Measurements from ENCODE around the gene CHCHD3. TPM values are rescaled to one million over a fixed set of nuclear protein-coding genes. Genes with fewer than 3 reads are reported as not detected.
"Not testable (repeated sequence)": the region's sequence is repeated elsewhere in the genome, so short reads cannot be mapped to it uniquely, and the experiment has no call there.

Gene CHCHD3
- total RNA-seq, 2 donors from 2014 or later, result 88.3 to 154 TPM

- Histone ChIP-seq H3K9me3 (no peaks in the 10 kb centered on the region), H3K36me3 (no peaks in the 10 kb centered on the region), H3K27ac (no peak overlapping the region), H3K4me1 (no peaks in the 10 kb centered on the region), H3K4me3 (no peak overlapping the region), H3K27me3 (no peaks in the 10 kb centered on the region)
- TF ChIP-seq, protein P1, sequence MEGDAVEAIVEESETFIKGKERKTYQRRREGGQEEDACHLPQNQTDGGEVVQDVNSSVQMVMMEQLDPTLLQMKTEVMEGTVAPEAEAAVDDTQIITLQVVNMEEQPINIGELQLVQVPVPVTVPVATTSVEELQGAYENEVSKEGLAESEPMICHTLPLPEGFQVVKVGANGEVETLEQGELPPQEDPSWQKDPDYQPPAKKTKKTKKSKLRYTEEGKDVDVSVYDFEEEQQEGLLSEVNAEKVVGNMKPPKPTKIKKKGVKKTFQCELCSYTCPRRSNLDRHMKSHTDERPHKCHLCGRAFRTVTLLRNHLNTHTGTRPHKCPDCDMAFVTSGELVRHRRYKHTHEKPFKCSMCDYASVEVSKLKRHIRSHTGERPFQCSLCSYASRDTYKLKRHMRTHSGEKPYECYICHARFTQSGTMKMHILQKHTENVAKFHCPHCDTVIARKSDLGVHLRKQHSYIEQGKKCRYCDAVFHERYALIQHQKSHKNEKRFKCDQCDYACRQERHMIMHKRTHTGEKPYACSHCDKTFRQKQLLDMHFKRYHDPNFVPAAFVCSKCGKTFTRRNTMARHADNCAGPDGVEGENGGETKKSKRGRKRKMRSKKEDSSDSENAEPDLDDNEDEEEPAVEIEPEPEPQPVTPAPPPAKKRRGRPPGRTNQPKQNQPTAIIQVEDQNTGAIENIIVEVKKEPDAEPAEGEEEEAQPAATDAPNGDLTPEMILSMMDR (IDR thresholded peaks at IDR 0.05), result no peak
- no peak for DNase-seq (ENCODE audit: low spot score)
Measured at GRCh38 chr7:132897093-132897687, 184.7 kb downstream of the CHCHD3 start.

DNA sequence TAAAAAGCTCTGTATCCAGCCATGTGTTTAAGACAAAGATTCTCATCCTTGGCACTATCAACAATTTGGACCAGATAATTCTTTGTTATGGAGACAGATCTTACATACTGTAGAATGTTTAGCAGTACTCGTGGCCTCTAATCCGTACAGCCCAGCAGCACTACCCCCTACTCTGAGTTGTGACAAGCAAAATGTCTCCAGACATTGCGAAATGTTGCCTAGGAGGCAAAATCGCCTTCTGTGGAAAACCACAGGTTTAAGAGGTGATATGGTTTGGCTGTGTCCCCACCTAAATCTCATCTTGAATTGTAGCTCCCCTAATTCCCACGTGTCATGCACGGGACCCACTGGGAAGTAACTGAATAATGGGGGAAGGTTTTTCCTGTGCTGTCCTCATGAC lies 186.7 kb downstream of the CHCHD3 start:
- Histone ChIP-seq H3K4me1 (no peaks in the 10 kb centered on the region), H3K4me3 (no peak overlapping the region), H3K9me3 (no peaks in the 10 kb centered on the region), H3K27ac (no peak overlapping the region), H3K36me3 (no peaks in the 10 kb centered on the region), H3K27me3 (no peaks in the 10 kb centered on the region)
- DNase-seq (ENCODE audit: low spot score), result no peak
- TF ChIP-seq, protein P1 (IDR thresholded peaks at IDR 0.05), result no peak

GRCh38 chr7:132893560-132893959 lies 188.3 kb downstream of the CHCHD3 start:
- TF ChIP-seq, protein P1 (IDR thresholded peaks at IDR 0.05), result no peak
- Histone ChIP-seq H3K4me1 (no peaks in the 10 kb centered on the region), H3K27me3 (no peaks in the 10 kb centered on the region), H3K4me3 (no peak overlapping the region), H3K9me3 (no peaks in the 10 kb centered on the region), H3K36me3 (no peaks in the 10 kb centered on the region), H3K27ac (no peak overlapping the region)
- DNase-seq (ENCODE audit: low spot score), result no peak

GRCh38 chr7:132892744-132893143 lies 189.1 kb downstream of the CHCHD3 start:
- not testable (repeated sequence) for DNase-seq (ENCODE audit: low spot score); H3K4me1 ChIP-seq; H3K9me3 ChIP-seq; H3K4me3 ChIP-seq; H3K27me3 ChIP-seq; H3K27ac ChIP-seq; H3K36me3 ChIP-seq

DNA sequence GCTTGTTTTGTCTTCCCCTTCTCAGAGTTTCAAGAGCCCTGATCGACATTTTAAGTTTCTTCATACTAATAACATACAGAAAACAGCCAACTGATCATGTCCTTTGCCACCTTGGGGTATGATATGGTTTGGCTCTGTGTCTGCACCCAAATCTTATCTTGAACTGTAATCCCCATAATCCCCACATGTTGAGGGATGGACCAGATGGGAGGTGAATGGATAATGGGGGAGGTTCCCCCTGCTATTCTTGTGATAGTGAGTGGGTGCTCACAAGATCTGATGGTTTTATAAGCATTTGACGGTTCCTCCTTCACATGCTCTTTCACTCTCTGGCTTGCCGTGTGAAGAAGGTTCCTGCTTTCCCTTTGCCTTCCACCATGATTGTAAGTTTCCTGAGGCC lies 190.3 kb downstream of the CHCHD3 start:
- Histone ChIP-seq H3K36me3 (no peaks in the 10 kb centered on the region), H3K27ac (no peak overlapping the region), H3K9me3 (no peaks in the 10 kb centered on the region), H3K4me1 (no peaks in the 10 kb centered on the region), H3K27me3 (no peaks in the 10 kb centered on the region), H3K4me3 (no peak overlapping the region)
- no peak for DNase-seq (ENCODE audit: low spot score)
- TF ChIP-seq, protein P1 (IDR thresholded peaks at IDR 0.05), result no peak

DNA sequence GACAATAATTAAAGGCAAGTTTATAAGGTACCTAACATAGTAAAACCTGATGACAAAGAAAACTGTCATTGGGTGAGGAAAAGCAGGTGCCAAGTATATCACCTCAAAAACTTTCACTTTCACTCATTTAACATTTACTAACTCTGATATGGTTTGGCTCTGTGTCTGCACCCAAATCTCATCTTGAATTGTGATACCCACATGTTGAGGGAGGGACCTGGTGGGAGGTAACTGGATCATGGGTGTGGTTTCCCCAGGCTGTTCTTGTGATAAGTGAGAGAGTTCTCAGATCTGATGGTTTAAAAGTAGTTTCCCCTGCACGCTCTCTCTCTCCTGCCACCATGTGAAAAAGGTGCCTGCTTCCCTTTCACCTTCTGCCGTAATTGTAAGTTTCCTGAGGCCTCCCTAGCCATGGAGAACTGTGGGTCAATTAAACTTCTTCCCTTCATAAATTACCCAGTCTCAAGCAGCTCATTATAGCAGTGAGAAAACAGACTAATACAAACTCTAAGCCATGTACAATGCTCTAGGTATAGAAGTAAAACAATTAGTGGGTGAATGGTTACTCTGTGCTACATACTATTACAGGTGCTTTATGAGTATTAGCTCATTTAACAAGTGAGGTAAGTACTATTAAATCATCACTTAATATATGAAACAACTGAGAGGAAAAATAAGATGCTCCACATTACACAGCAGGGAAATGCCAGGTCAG lies 199.0 kb downstream of the CHCHD3 start:
- TF ChIP-seq, protein P1 (IDR thresholded peaks at IDR 0.05), result no peak
- H3K27me3 ChIP-seq, result no peaks in the 10 kb centered on the region
- H3K4me1 ChIP-seq, result no peaks in the 10 kb centered on the region
- DNase-seq (ENCODE audit: low spot score), result no peak
- H3K27ac ChIP-seq, result no peak overlapping the region
- no peaks in the 10 kb centered on the region for H3K36me3 ChIP-seq
- H3K9me3 ChIP-seq, result no peaks in the 10 kb centered on the region
- H3K4me3 ChIP-seq, result no peak overlapping the region
